Hematopoietic multipotent progenitor cell treated with erythropoietin and hydrocortisone succinate and interleukin-3 and kit ligand, for 17 days (in vitro differentiated cells): ENCODE measurements around the gene PGGT1B.
A peak's percentile ranks its signal among the peaks of the same experiment; 100 is the strongest.

Experiments used
- DNase-seq: peaks from one replicate; pipeline ENCODE4 v3.0.0-alpha.2; 2015; ENCODE audit warnings: low spot score

PGGT1B gene

GRCh38 chr5:115262321-115263077 lies at the start of gene PGGT1B:
PGGT1B (minus strand) TSS chr5:115262877; CDS start chr5:115262851, 26 bp downstream.
- peak; percentile 35 for DNase-seq

DNA sequence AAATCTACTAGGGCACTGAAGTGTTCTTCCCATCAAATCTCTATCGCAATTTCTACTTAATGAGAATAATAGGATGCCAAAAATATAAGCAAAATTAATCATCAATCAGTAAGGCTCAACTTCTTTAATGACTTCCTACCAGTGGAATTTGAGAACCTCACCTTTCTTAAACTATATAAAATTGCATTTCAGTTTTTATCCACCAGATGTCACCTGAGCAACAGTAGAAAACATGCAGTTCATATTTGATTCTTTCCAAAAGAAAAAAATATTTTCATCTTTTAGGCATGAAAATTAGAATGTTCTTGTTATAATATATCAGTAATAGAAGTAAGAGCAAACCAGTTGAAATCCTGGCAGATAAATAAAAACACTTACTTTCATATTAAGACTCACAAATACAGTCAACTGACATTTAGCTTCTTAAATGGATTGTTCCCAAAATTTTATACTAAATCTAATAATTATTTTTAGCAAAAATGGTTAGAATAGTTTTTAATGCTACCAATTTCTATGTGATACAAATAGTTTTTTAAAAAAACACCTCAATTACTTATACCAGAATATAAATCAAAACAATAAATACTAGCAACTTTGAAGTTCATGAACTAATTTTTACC lies 47.2 kb upstream of the PGGT1B start:
- peak; percentile 63 for DNase-seq

DNA sequence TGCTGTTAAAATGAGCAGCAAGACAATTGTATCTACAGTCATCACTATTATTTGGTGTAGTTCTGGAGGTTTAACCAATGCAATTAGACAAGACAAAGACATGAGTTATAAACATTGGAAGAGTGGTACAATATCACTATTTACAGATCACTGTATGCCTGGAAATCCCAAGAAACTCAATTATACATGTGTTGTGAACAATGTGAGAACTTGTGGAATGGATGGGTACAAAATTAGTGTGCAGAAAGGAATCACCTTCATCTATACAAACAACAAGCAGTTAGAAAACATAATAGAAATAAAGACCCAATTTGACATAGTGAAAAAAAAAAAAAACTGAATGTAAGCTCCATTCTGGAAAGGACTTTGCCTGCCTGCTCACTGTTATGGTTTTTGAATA lies 46.1 kb upstream of the PGGT1B start:
- no peak for DNase-seq

DNA sequence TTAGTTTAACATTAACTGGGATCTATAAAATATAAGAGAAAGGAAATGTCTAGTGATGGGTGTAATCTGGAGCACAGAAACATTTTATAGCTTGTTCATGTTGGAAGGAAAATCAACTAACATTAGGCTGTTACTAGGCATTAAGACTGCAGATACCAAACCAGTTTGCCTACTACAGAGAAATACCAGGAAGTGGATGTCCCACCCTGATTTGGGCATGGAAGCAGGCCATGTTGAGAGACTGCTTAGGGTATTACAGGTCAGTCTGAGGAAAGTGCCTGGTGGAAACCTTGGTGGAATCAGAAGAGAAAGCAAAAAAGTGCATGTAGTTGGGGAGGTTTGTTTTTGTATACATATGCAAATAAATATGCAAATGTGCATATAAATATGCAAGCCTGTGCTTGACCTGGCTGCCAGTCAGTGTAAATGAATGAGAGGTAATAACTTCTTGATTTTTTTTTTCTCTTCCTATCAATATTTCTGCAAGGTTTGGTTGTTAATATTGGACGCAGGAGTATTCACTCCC lies 43.4 kb upstream of the PGGT1B start:
- DNase-seq: no peak

GRCh38 chr5:115304496-115304895 lies 41.8 kb upstream of the PGGT1B start:
- DNase-seq: no peak

GRCh38 chr5:115298811-115299210 lies 36.1 kb upstream of the PGGT1B start:
- DNase-seq: no peak

- no peak for DNase-seq
Observed at GRCh38 chr5:115297031-115297430, 34.4 kb upstream of the PGGT1B start.

- DNase-seq: peak; percentile 71
Observed at GRCh38 chr5:115296124-115297022, 33.7 kb upstream of the PGGT1B start, which contains the start of gene CCDC112. CCDC112 (minus strand) TSS chr5:115296654; CDS start chr5:115296543, 111 bp downstream.

- no peak for DNase-seq
Observed at GRCh38 chr5:115295777-115296123, 33.1 kb upstream of the PGGT1B start.

- no peak for DNase-seq
Observed at GRCh38 chr5:115291397-115291796, 28.7 kb upstream of the PGGT1B start.

GRCh38 chr5:115289104-115289503 lies 26.4 kb upstream of the PGGT1B start:
- no peak for DNase-seq

DNA sequence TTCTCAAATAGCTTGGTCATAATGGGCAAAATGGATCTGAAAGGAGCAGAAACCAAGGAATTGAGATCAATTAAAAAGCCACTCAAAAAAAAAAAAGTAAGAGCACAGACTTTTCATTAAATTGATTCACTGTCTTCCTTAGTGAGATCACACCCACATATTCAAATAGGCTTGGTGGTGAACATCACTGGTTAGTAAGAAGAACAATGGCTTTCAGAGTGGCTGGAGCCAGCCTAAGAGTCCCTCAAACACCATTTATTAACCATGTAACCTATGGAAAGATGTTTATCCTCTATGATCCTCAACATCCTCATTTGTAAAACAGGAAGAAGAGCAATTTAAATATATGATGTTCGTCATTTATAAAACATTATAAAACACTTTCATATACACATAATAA lies 21.3 kb upstream of the PGGT1B start:
- DNase-seq: no peak

DNA sequence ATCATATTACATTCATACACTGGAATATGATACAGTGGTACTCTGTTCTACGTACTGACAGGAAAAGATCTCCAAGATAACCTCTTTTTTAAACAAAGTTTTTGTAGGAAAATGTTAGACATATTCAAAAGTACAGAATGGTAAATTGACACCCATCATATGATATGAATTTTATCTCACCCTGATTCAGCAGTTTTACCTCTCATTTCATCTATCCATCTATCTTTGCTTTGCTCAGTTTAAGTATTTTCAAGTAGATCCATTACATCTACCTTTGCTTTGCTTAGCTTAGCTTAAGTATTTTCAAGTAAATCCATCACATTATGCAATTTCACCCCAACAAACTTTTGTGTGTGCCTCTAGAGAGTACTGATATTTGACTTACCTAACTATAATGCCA lies 19.5 kb upstream of the PGGT1B start:
- no peak for DNase-seq

DNA sequence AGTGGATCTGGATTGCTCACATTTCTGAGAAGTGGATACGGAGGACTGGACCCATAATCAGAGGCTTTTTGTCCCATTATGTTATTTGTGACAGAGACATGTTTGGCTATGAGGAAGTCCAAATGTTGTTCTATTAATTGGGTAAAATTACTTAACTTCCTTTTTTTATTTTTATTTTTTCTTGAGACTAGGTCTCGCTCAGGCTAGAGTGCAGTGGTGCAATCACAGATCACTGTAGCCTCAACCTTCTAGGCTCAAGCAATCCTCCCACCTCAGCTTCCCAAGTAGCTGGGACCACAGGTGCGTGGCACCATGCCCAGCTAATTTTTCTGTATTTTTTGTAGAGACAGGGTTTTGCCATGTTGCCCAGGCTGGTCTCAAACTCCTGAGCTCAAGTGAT lies 11.9 kb upstream of the PGGT1B start:
- no peak for DNase-seq

- DNase-seq: no peak
Observed at GRCh38 chr5:115272297-115272958, 9.8 kb upstream of the PGGT1B start.

GRCh38 chr5:115271295-115272050 lies 8.8 kb upstream of the PGGT1B start:
- no peak for DNase-seq

DNA sequence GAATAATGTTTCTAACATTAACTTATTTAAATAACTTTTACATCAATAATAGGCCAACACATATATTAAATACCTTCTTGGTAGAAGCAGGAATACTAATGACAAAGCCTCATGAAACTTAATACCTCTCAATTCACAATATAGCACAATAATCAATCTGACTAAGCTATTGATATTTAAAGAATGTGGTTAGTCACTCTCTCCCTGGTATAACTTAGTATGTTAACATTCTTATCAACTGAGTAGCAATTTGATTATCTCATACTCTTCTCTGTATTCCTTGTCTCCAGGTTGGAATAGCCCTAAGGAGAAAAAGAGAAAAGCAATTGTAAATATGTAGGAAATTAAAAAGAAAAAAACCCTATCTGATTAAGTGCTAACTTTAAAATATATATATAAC lies 4.9 kb upstream of the PGGT1B start:
- no peak for DNase-seq

DNA sequence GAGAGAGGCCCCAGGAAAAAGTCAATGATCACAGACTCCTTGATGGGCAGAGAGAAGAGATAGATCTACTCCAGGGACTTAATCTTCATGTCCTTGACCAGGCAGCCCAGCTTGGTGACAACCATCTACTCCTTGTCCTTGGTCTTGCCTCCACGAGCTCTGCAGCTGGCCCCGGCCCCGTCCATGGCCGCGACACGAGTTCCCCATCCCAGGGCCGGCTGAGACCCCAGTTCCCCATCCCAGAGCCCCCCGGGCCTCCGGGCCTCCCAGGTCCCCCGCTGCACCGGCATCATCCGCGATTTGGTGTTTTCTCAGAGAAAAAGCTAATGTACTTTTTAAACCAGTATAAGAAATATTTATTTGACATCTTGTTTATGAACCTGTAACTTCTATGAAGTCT lies 2.5 kb upstream of the PGGT1B start:
- DNase-seq: no peak

DNA sequence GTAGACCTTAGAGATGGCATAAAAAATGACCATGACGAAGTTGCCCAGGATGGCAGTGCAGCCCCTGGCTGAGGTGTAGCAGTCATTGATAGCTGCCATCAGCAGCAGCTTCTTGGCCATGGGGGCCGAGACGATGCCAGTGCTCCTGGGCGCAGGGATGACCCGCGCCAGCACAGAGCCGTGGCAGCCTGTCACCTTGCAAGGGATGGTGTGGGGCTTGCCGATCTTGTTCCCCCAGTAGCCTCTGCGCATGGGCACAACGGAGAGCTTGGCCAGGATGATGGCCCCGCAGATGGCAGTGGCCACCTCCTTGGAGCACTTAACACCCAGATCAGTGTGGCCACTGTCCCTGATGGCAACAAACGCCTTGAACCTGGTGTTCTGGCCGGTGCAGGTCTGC lies 2.1 kb upstream of the PGGT1B start:
- DNase-seq: no peak

DNA sequence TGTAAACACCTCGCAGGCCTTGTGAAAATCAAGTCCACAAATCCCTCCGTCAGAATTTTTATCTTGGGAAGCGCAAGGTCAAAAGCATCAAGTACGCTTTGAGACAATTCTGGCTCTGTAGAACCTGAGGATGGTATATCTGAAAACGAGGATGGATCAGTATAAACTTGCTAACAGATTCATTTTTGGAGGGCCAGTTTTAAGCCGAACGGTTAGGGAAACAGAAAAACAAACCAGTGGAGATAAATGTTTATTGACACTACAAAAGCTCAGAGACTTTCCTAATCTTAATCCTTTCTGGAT lies 352 bp upstream of the PGGT1B start:
- no peak for DNase-seq

DNA sequence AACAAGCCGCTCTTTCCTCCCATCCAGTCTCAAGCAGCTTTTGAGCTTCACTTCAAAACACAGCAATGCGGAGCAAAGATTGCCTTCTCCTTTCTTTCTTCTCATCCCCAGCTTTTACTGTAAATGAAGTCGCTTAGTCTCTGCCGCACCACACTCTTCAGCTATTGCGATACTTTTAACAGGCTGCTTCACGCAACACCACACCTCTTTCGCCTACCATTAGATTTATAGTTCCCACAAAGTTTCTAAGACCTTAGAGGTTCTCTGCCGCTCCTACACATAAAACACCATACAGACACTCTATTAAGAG lies 711 bp downstream of the PGGT1B start:
- no peak for DNase-seq

GRCh38 chr5:115260248-115260647 lies 2.4 kb downstream of the PGGT1B start:
- no peak for DNase-seq
